SK-N-SH treated with all-trans-retinoic acid at 6 μM for 48 hours (cell line): Measurements from ENCODE around the gene B2M.

Source experiments
- ARNTL ChIP-seq: fragments of 450-650 bp; formaldehyde crosslinking; IDR thresholded peaks from 2 replicates; pipeline ENCODE4 v1.5.0; 2020; ENCODE audit warnings: low read depth, mild to moderate bottlenecking, moderate library complexity, borderline replicate concordance
- BACH2 ChIP-seq: fragments of 250-450 bp; sonication (Bioruptor Pico); IDR thresholded peaks from 2 replicates; pipeline ENCODE4 v1.9.0; 2021; ENCODE audit warnings: mild to moderate bottlenecking, borderline replicate concordance
- CREB5 ChIP-seq: fragments of 250-450 bp; sonication (Bioruptor Pico); IDR thresholded peaks from 2 replicates; pipeline ENCODE4 v1.5.1; 2020; ENCODE audit warnings: low read depth, mild to moderate bottlenecking, moderate library complexity
- CSRNP3 ChIP-seq: fragments of 250-450 bp; sonication (Bioruptor Pico); IDR thresholded peaks from 2 replicates; pipeline ENCODE4 v1.5.1; 2021; ENCODE audit warnings: mild to moderate bottlenecking, moderate library complexity
- GLIS3 ChIP-seq: fragments of 250-450 bp; sonication (Bioruptor Pico); IDR thresholded peaks from 2 replicates; pipeline ENCODE4 v1.5.0; 2020; ENCODE audit warnings: mild to moderate bottlenecking, moderate library complexity
- ISL1 ChIP-seq: fragments of 250-450 bp; sonication (Bioruptor Pico); IDR thresholded peaks from 2 replicates; pipeline ENCODE4 v2.1.2; 2022; ENCODE audit warnings: mild to moderate bottlenecking, moderate library complexity
- PATZ1 ChIP-seq: fragments of 250-450 bp; sonication (Bioruptor Pico); IDR thresholded peaks from 2 replicates; pipeline ENCODE4 v1.8.0; 2020; ENCODE audit warnings: mild to moderate bottlenecking, moderate library complexity, borderline replicate concordance
- PPARA ChIP-seq: fragments of 250-450 bp; sonication (Bioruptor Pico); IDR thresholded peaks from 2 replicates; pipeline ENCODE4 v1.5.0; 2020; ENCODE audit warnings: mild to moderate bottlenecking, borderline replicate concordance
- RARB ChIP-seq: fragments of 250-450 bp; sonication (Bioruptor Pico); IDR thresholded peaks from 2 replicates; pipeline ENCODE4 v1.8.0; 2021; ENCODE audit warnings: mild to moderate bottlenecking, moderate library complexity
- TOX ChIP-seq: fragments of 250-450 bp; sonication (Bioruptor Pico); IDR thresholded peaks from 2 replicates; pipeline ENCODE4 v1.8.0; 2021; ENCODE audit warnings: mild to moderate bottlenecking, moderate library complexity, borderline replicate concordance
- ZC3H10 ChIP-seq: fragments of 250-450 bp; sonication (Bioruptor Pico); IDR thresholded peaks from 2 replicates; pipeline ENCODE4 v1.5.1; 2021; ENCODE audit warnings: mild to moderate bottlenecking, moderate library complexity
- ZFP30 ChIP-seq: fragments of 450-650 bp; formaldehyde crosslinking; IDR thresholded peaks from 2 replicates; pipeline ENCODE4 v1.5.0; 2022; ENCODE audit warnings: mild to moderate bottlenecking, moderate library complexity
- ZNF565 ChIP-seq: fragments of 450-650 bp; formaldehyde crosslinking; conservative IDR thresholded peaks from 2 replicates; pipeline ENCODE4 v1.5.0; 2020; ENCODE audit warnings: low read depth, mild to moderate bottlenecking, moderate library complexity
- ZNF8 ChIP-seq: fragments of 450-650 bp; formaldehyde crosslinking; IDR thresholded peaks from 2 replicates; pipeline ENCODE4 v1.5.0; 2020; ENCODE audit warnings: mild to moderate bottlenecking, moderate library complexity

GRCh38 chr15:44666210-44667038, 44.9 kb upstream of the B2M start:
- TF ChIP-seq PPARA (CRISPR knock-in tag), result no peak
- no peak for TF ChIP-seq CSRNP3 (CRISPR knock-in tag)
- TF ChIP-seq ZNF565 (CRISPR knock-in tag), result no peak
- no peak for TF ChIP-seq ARNTL (CRISPR knock-in tag)
- no peak for TF ChIP-seq ZC3H10 (CRISPR knock-in tag)
- no peak for TF ChIP-seq ZFP30 (CRISPR knock-in tag)
- no peak for TF ChIP-seq TOX (CRISPR knock-in tag)
- TF ChIP-seq CREB5, result no peak
- TF ChIP-seq PATZ1, result no peak
- TF ChIP-seq BACH2 (CRISPR knock-in tag), result no peak
- TF ChIP-seq ZNF8, result no peak
- TF ChIP-seq RARB (CRISPR knock-in tag), result no peak
- TF ChIP-seq GLIS3 (CRISPR knock-in tag), result no peak
- no peak for TF ChIP-seq ISL1 (CRISPR knock-in tag)
